HepG2 (cell line): ENCODE data around the gene CROT. TPM values are rescaled to one million over a fixed set of nuclear protein-coding genes. Genes with fewer than 3 reads are reported as not detected.

Experiments
- ATAC-seq: fragments of 200-7000 bp; cut with Tn5 transposase; 3 replicates; pipeline ENCODE4 v1.9.1; 2020; ENCODE audit warnings: mild to moderate bottlenecking, moderate library complexity
- BruUV-seq: library from RNA; stranded (reverse); fragments of 400-500 nt; replicated peaks from 2 replicates; lab custom pipeline; 2021; lab: Mats Ljungman, UMichigan
- CTCF ChIA-PET: fragments of 300-600 bp; formaldehyde crosslinking; extraction: SDS; loops from one replicate; lab custom pipeline; 2021; ENCODE audit warnings: low total read pairs, inconsistent platforms, low intra/inter-chr PET ratio; lab: Yijun Ruan, JAX
- POLR2A ChIA-PET: fragments of 350-600 bp; sonication (Branson Sonifier 250); formaldehyde crosslinking; loops from one replicate; lab custom pipeline; 2020; ENCODE audit warnings: antibody characterized with exemption, inconsistent platforms; lab: Yijun Ruan, JAX
- DNase-seq: peaks from one replicate; pipeline ENCODE4 v3.0.0-alpha.2; 2015; ENCODE audit warnings: low spot score
- FAIRE-seq: peaks from 3 replicates; lab custom pipeline; 2011; peaks lifted over from hg19 to GRCh38; lab: Jason Lieb, UNC
- H2AFZ ChIP-seq: one replicate; pipeline ENCODE4 v1.6.1; 2011; ENCODE audit warnings: low read length, inconsistent platforms
- H3K27ac ChIP-seq: fragments of 300-600 bp; 3 replicates; pipeline ENCODE4 v1.8.0; 2011; ENCODE audit warnings: mixed run types, mild to moderate bottlenecking, mixed read lengths, low read length, inconsistent platforms; ENCODE audit not compliant: insufficient read depth; ENCODE audit errors: extremely low read length
- H3K27me3 ChIP-seq, 2 experiments: fragments of 200-600 bp in 1 of 2; 2 replicates in 1 of 2; 3 replicates in 1 of 2; pipeline versions ENCODE4 v1.6.0 to v1.8.0; 2011; ENCODE audit warnings: low read length in 2 of 2, mild to moderate bottlenecking in 2 of 2, moderate library complexity in 2 of 2, inconsistent platforms in 1 of 2; ENCODE audit not compliant: insufficient read depth in 2 of 2, control insufficient read depth in 1 of 2
- H3K36me3 ChIP-seq, 2 experiments: fragments of 200-600 bp in 1 of 2; replicated peaks in 1 of 2; 2 replicates in 1 of 2; 3 replicates in 1 of 2; pipeline versions ENCODE4 v1.5.1 to v1.8.0; 2011; ENCODE audit warnings: low read length in 2 of 2, inconsistent platforms in 1 of 2; ENCODE audit not compliant: insufficient read depth in 2 of 2, control insufficient read depth in 1 of 2
- H3K4me1 ChIP-seq: 2 replicates; pipeline ENCODE4 v1.5.1; 2012; ENCODE audit warnings: low read length, inconsistent platforms; ENCODE audit not compliant: insufficient read depth
- H3K4me2 ChIP-seq: 2 replicates; pipeline ENCODE4 v1.6.0; 2011; ENCODE audit warnings: low read depth, low read length, inconsistent platforms
- H3K4me3 ChIP-seq, 3 experiments: fragments of 200-600 bp in 1 of 3; sonication (generic), shearing (Covaris generic) in 1 of 3; replicated peaks in 1 of 3; 2 replicates each; pipeline ENCODE4 v1.5.1; 2011 to 2016; ENCODE audit warnings: low read length in 3 of 3, inconsistent platforms in 2 of 3, low read depth in 2 of 3, mild to moderate bottlenecking in 2 of 3, control low read depth in 1 of 3, mixed read lengths in 1 of 3; ENCODE audit not compliant: insufficient read depth in 1 of 3
- H3K79me2 ChIP-seq: one replicate; pipeline ENCODE4 v1.6.1; 2011; ENCODE audit warnings: low read length, inconsistent platforms; ENCODE audit not compliant: insufficient read depth
- H3K9ac ChIP-seq: 2 replicates; pipeline ENCODE4 v1.6.0; 2011; ENCODE audit warnings: mild to moderate bottlenecking, low read depth, low read length, inconsistent platforms; ENCODE audit not compliant: insufficient read depth
- H3K9me3 ChIP-seq: 2 replicates; pipeline ENCODE4 v1.5.1; 2012; ENCODE audit warnings: mild to moderate bottlenecking, low read length
- H4K20me1 ChIP-seq: 2 replicates; pipeline ENCODE4 v1.6.0; 2011; ENCODE audit warnings: inconsistent platforms, mild to moderate bottlenecking, low read length, moderate library complexity; ENCODE audit not compliant: insufficient read depth
- CEBPG ChIP-seq: IDR thresholded peaks from 2 replicates; pipeline ENCODE4 v1.6.1; 2016
- FOXA1 ChIP-seq, 2 experiments: fragments of 450-650 bp in 1 of 2; sonication (generic) in 1 of 2; formaldehyde crosslinking in 1 of 2; IDR thresholded peaks; 2 replicates each; pipeline versions ENCODE4 v1.4.0 to v1.6.1; 2016 to 2020; ENCODE audit warnings: missing genetic modification reagents in 1 of 2
- FOXA3 ChIP-seq: IDR thresholded peaks from 2 replicates; pipeline ENCODE4 v1.6.1; 2016; ENCODE audit warnings: missing genetic modification reagents, missing compliant biosample characterization
- HIVEP1 ChIP-seq: sonication (generic); formaldehyde crosslinking; IDR thresholded peaks from 2 replicates; pipeline ENCODE4 v1.4.0; 2020; ENCODE audit warnings: mild to moderate bottlenecking, missing genetic modification reagents
- NPAS2 ChIP-seq: sonication (generic); formaldehyde crosslinking; IDR thresholded peaks from 2 replicates; pipeline ENCODE4 v1.8.0; 2022; ENCODE audit warnings: mild to moderate bottlenecking, missing genetic modification reagents, borderline replicate concordance
- ZBTB21 ChIP-seq: sonication (generic); formaldehyde crosslinking; IDR thresholded peaks from 2 replicates; pipeline ENCODE4 v1.4.0; 2020; ENCODE audit warnings: missing genetic modification reagents
- ZNF644 ChIP-seq: IDR thresholded peaks from 2 replicates; pipeline ENCODE4 v1.6.1; 2016; ENCODE audit warnings: low read depth
- WGBS: methylation state at CpG from one replicate; pipeline ENCODE4 v1.1.6; 2017; ENCODE audit warnings: low lambda C conversion rate; 5-methylcytosine and 5-hydroxymethylcytosine counted together
- in situ Hi-C: cut with HindIII; loops from 2 replicates; pipeline ENCODE4 v1.10.0; 2017; ENCODE audit warnings: low pct_unique_long_range_greater_than_20kb; ENCODE audit not compliant: extremely low pct_ligation_motif_present
- intact Hi-C: fragments of 100-400 bp; cut with micrococcal nuclease; formaldehyde crosslinking; loops from one replicate; pipeline ENCODE4 v1.10.0; 2022; ENCODE audit not compliant: unreplicated experiment
- polyA plus RNA-seq, 8 experiments: library from polyadenylated mRNA; depleted of rRNA in 3 of 8; stranded (reverse) in 7 of 8; unstranded in 1 of 8; fragments of >200 nt; fragmentation: Illumina TruSeq in 4 of 8; extraction: Trizol in 4 of 8; gene quantifications; 2 replicates each; pipeline versions ENCODE4 v1.2.1 to v1.2.3, GENCODE V29; 2011 to 2016; ENCODE audit warnings: low read depth in 4 of 8, missing spikeins in 1 of 8, mixed read lengths in 1 of 8; ENCODE audit not compliant: insufficient read depth in 1 of 8
- total RNA-seq, 5 experiments: library from RNA; depleted of rRNA; stranded (reverse); fragments of >200 nt; fragmentation: Illumina TruSeq; extraction: Trizol; gene quantifications; 2 replicates each; pipeline ENCODE4 v1.2.3, GENCODE V29; 2016; ENCODE audit warnings: low read depth in 1 of 5
- TF ChIP-seq, protein P1 (sequence below): IDR thresholded peaks from 2 replicates; pipeline ENCODE4 v1.6.1; 2016; ENCODE audit warnings: low read depth

The CROT gene
- total and polyA plus RNA-seq, 2 of the 13 experiments (the other 11 are each of a cell fraction or from before 2014, with no cell fraction given): 5.0 to 13.7 TPM

DNA sequence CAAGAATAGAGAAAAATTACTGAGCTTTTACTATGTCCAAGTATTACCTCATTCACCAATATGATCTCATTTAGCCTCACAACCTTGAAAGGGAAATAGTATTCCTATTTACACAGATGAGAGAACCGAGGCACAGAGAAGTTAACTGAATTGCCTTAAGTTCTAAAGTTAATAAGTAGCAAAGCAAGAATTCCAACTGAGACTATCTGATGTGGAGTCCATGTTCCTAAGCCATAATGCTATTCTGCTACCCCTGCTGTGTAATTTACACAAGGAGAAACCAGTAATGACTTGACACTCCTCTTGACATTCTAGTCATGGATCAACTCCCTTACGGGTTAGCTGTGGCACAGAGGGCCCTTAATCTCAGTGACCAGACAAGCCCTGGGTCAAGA lies 69.3 kb downstream of the CROT start:
- CTCF ChIA-PET: interaction anchor here (6.6 kb wide), 1 partner anchor 102 kb away, joined by 86 read pairs; no protein-coding TSS in a partner anchor
- H3K79me2 ChIP-seq: no peaks in the 10 kb centered on the region
- H3K27me3 ChIP-seq: no peaks in the 10 kb centered on the region
- TF ChIP-seq ZBTB21 (CRISPR knock-in tag) (peak; percentile 56; the same call in 1 of the 2 replicates), CEBPG (peak; percentile 10; the same call in 1 of the 2 replicates), HIVEP1 (CRISPR knock-in tag) (no peak), FOXA3 (CRISPR knock-in tag) (0 out of 2 replicates have a peak, but pooled peaks have one; percentile 24), ZNF644 (CRISPR knock-in tag) (peak; percentile 57; the same call in 1 of the 2 replicates), FOXA1 (IDR thresholded peaks at IDR 0.05) (no peak), FOXA1 (CRISPR knock-in tag; IDR thresholded peaks at IDR 0.05) (peak; percentile 49), NPAS2 (CRISPR knock-in tag) (no peak)
- TF ChIP-seq, protein P1, sequence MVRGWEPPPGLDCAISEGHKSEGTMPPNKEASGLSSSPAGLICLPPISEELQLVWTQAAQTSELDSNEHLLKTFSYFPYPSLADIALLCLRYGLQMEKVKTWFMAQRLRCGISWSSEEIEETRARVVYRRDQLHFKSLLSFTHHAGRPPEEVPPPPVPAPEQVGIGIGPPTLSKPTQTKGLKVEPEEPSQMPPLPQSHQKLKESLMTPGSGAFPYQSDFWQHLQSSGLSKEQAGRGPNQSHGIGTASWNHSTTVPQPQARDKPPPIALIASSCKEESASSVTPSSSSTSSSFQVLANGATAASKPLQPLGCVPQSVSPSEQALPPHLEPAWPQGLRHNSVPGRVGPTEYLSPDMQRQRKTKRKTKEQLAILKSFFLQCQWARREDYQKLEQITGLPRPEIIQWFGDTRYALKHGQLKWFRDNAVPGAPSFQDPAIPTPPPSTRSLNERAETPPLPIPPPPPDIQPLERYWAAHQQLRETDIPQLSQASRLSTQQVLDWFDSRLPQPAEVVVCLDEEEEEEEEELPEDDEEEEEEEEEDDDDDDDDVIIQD: peak; percentile 67; the same call in 1 of the 2 replicates
- no TSS peak for BruUV-seq
- H3K36me3 ChIP-seq: peaks cover 1 to 5% of the 10 kb centered on the region in 2 experiments; a peak in 2 of 5 replicates
- in situ Hi-C loops: loop anchor here (5.0 to 25.0 kb wide), 2 partner anchors 102 to 477 kb away; no protein-coding TSS in a partner anchor
- H3K4me1 ChIP-seq: peaks cover 11% of the 10 kb centered on the region
- no peak overlapping the region for H2AFZ ChIP-seq
- DNase-seq (peak; percentile 61), ATAC-seq (peak; percentile 66), FAIRE-seq (no peak)
- intact Hi-C loops: loop anchor here (5.0 kb wide), 1 partner anchor 487 kb away; no protein-coding TSS in a partner anchor
- H3K9ac ChIP-seq: no peak overlapping the region
- POLR2A ChIA-PET: interaction anchor here (0.9 to 1.8 kb wide), 3 partner anchors 50 to 98 kb away, joined by 4 to 6 read pairs (median 5); no protein-coding TSS in a partner anchor
- H4K20me1 ChIP-seq: no peaks in the 10 kb centered on the region
- WGBS: 32% methylated on average over 1 of the region's 2 CpGs
- no peak overlapping the region for H3K4me2 ChIP-seq
- no peaks in the 10 kb centered on the region for H3K9me3 ChIP-seq
- H3K4me3 ChIP-seq: no peak overlapping the region
- H3K27ac ChIP-seq: no peak overlapping the region
